ENCODE measurements around the gene FOXR1. TPM values are rescaled to one million over a fixed set of nuclear protein-coding genes. Genes with fewer than 3 reads are reported as not detected.

FOXR1 gene
- total and polyA plus RNA-seq, 2 of the 8 experiments (the other 6 are each of a cell fraction or from before 2014, with no cell fraction given), result not detected

DNA sequence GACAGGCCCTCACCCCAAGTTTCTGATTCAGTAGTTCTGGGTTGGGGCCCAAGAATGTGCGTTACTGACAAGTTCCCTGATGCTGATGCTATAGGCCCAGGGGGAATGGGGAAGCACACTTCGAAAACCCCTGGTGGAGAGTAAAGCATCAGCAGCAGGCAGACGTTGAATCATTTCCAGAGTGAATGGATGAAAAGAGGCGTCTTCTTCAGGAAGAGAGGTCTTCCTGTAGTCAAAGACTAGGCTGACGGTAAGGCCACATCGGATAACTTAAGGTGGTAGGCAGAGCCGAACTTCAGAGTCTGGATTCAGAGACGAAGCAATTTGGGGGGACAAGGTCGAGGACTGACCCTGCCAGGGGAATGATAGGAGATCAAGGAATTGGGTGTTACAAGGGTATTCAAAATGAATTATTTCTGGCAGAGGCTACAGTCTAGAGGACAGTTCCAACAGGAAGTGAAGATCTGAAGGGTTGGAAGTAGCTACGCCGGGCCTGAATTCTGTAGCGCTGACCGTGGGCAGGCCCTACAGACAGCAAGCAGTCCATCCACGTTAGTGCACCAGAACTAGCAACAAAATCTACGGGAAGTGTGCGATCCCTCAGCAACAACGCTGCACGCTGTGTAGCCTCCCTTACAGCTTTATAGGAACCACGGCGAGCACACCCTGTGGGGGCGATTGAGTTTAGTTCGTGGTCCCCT, 25.5 kb downstream of the FOXR1 start:
- FAIRE-seq, result no peak
- peak overlapping the region; percentile 97 for H2AFZ ChIP-seq (ENCODE audit: low read length)
- no peak overlapping the region for H2BK15ac ChIP-seq (ENCODE audit: low read length)

More for the DNA sequence above, 25.5 kb downstream of the FOXR1 start:
- H3K4me1 ChIP-seq (replicated peaks in 1 of 4; ENCODE audit: control insufficient read depth in 3 of 4, insufficient read depth in 4 of 4, low read length in 3 of 4), result peaks cover 0 to 6% (median under 1%) of the 10 kb centered on the region in 4 experiments; a peak in 2 of 7 replicates
- no peak overlapping the region for H2BK20ac ChIP-seq (ENCODE audit: low read length)
- H3K27me3 ChIP-seq (replicated peaks in 1 of 4; ENCODE audit: control insufficient read depth in 3 of 4, extremely low read depth in 1 of 4, insufficient read depth in 3 of 4, low read length in 3 of 4), result no peaks in the 10 kb centered on the region
- CTCF ChIA-PET (ENCODE audit: partially characterized antibody), result interaction anchor here (0.7 to 1.4 kb wide), 4 partner anchors 34 to 225 kb away, joined by 3 to 5 read pairs (median 3); no protein-coding TSS in a partner anchor
- H3K36me3 ChIP-seq (ENCODE audit: control insufficient read depth in 2 of 4, insufficient read depth in 4 of 4, low read length in 3 of 4), result peaks cover 3 to 26% (median 16%) of the 10 kb centered on the region in 4 experiments; a peak in 7 of 8 replicates
- peak overlapping the region; percentile 80; the same call in 1 of the 2 replicates for H2BK5ac ChIP-seq (ENCODE audit: low read depth, low read length)
- peak overlapping the region; percentile 11 for H3K4ac ChIP-seq (replicated peaks; ENCODE audit: insufficient read length, low read depth, low read length)
- peak overlapping the region; percentile 27 for H4K91ac ChIP-seq (replicated peaks; ENCODE audit: insufficient read length, low read length)
- no peak for DNase-seq (ENCODE audit: low read depth in 1 of 2, low spot score in 2 of 2)
- H3K9ac ChIP-seq (replicated peaks in 1 of 4; ENCODE audit: extremely low read depth in 1 of 4, low read depth in 3 of 4, low read length in 3 of 4), result peak overlapping the region; percentile 10 to 93 (median 66)
- POLR2A ChIA-PET (ENCODE audit: partially characterized antibody), result interaction anchor here (0.7 to 15.2 kb wide), 18 partner anchors 12 to 343 kb away, joined by 3 to 264 read pairs (median 3); partner anchors contain the start of genes HMBS, RPS25, SLC37A4 and TRAPPC4
- no peak overlapping the region for H3K23ac ChIP-seq (ENCODE audit: insufficient read length)
- peak overlapping the region; percentile 15 for H4K5ac ChIP-seq (ENCODE audit: insufficient read length, low read depth, low read length)
- peak overlapping the region; percentile 9; the same call in 1 of the 2 replicates for H3K18ac ChIP-seq (ENCODE audit: extremely low read depth, low read length)
- peak overlapping the region; percentile 51 for H3K14ac ChIP-seq (ENCODE audit: insufficient read length)
- no peaks in the 10 kb centered on the region for H4K20me1 ChIP-seq (replicated peaks in 1 of 2; ENCODE audit: control insufficient read depth in 1 of 2, insufficient read depth in 2 of 2, low read length in 2 of 2)
- no peak overlapping the region for H2BK120ac ChIP-seq (replicated peaks; ENCODE audit: low read depth, low read length)
- peaks cover 7% of the 10 kb centered on the region for H3K79me1 ChIP-seq (ENCODE audit: low read depth, low read length)
- H3K4me2 ChIP-seq (ENCODE audit: insufficient read depth in 1 of 2, low read depth in 2 of 2, low read length in 2 of 2), result peak overlapping the region; percentile 95 to 100
- H3K23me2 ChIP-seq (ENCODE audit: low read depth, low read length), result peaks cover 12% of the 10 kb centered on the region
- peak overlapping the region; percentile 84 to 97 (median 90) for H3K4me3 ChIP-seq (ENCODE audit: extremely low read depth in 1 of 4, insufficient read depth in 2 of 4, low read depth in 3 of 4, low read length in 4 of 4)
- no peak overlapping the region for H4K8ac ChIP-seq (ENCODE audit: extremely low read depth, insufficient read depth, low read length)
- peak overlapping the region; percentile 33; the same call in 1 of the 2 replicates for H2BK12ac ChIP-seq (ENCODE audit: low read depth, low read length)
- peak overlapping the region; percentile 76 for H2AK5ac ChIP-seq (ENCODE audit: low read depth, low read length)
- H3K56ac ChIP-seq (replicated peaks; ENCODE audit: insufficient read length, low read depth, low read length), result no peak overlapping the region
- 50% methylated on average over 22 of the region's 22 CpGs; no CpG with 5 or more reads in 1 of the 2 experiments for WGBS, 2 experiments (ENCODE audit: extremely low coverage in 1 of 2, insufficient coverage in 1 of 2, insufficient read length in 1 of 2, insufficient replicate concordance in 2 of 2, low coverage in 1 of 2, low lambda C conversion rate in 2 of 2, missing lambda C conversion rate in 1 of 2)
- H3K79me2 ChIP-seq (ENCODE audit: control insufficient read depth in 1 of 2, insufficient read depth in 2 of 2, low read length in 2 of 2), result peaks cover 0 to 41% of the 10 kb centered on the region in 2 experiments; a peak in 3 of 4 replicates
- TF ChIP-seq, protein P1, sequence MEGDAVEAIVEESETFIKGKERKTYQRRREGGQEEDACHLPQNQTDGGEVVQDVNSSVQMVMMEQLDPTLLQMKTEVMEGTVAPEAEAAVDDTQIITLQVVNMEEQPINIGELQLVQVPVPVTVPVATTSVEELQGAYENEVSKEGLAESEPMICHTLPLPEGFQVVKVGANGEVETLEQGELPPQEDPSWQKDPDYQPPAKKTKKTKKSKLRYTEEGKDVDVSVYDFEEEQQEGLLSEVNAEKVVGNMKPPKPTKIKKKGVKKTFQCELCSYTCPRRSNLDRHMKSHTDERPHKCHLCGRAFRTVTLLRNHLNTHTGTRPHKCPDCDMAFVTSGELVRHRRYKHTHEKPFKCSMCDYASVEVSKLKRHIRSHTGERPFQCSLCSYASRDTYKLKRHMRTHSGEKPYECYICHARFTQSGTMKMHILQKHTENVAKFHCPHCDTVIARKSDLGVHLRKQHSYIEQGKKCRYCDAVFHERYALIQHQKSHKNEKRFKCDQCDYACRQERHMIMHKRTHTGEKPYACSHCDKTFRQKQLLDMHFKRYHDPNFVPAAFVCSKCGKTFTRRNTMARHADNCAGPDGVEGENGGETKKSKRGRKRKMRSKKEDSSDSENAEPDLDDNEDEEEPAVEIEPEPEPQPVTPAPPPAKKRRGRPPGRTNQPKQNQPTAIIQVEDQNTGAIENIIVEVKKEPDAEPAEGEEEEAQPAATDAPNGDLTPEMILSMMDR (IDR thresholded peaks at IDR 0.05; ENCODE audit: control extremely low read depth in 1 of 3, insufficient read depth in 1 of 3, low read depth in 1 of 3, low read length in 3 of 3), result peak in 2 of 3 experiments; percentile 12 to 55; a peak in 1 of 4 replicates
- TF ChIP-seq POLR2AphosphoS5 (IDR thresholded peaks at IDR 0.05; ENCODE audit: low read depth, low read length) (no peak), SP1 (IDR thresholded peaks at IDR 0.05; ENCODE audit: low read depth, low read length) (no peak), RAD21 (IDR thresholded peaks at IDR 0.05 in 1 of 2, conservative IDR thresholded peaks at IDR 0.05 in 1 of 2; ENCODE audit: low read depth in 2 of 2, low read length in 2 of 2) (peak in 1 of 2 experiments; percentile 21; a peak in 1 of 4 replicates), TAF1 (IDR thresholded peaks at IDR 0.05; ENCODE audit: low read depth, low read length) (0 out of 2 replicates have a peak, but pooled peaks have one; percentile 25)
- TF ChIP-seq, protein P2, sequence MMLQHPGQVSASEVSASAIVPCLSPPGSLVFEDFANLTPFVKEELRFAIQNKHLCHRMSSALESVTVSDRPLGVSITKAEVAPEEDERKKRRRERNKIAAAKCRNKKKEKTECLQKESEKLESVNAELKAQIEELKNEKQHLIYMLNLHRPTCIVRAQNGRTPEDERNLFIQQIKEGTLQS (IDR thresholded peaks at IDR 0.05; ENCODE audit: insufficient read depth, low read depth, low read length), result no peak
- H3K27ac ChIP-seq (ENCODE audit: low read depth, low read length), result peak overlapping the region; percentile 72; the same call in 1 of the 2 replicates
- H3K9me3 ChIP-seq (ENCODE audit: insufficient read depth in 2 of 2, low read depth in 1 of 2, low read length in 1 of 2), result no peaks in the 10 kb centered on the region; a peak in 1 of 4 replicates

Data from H1 (cell line).